Measurements from ENCODE around the gene AGAP2. TPM values are rescaled to one million over a fixed set of nuclear protein-coding genes. Genes with fewer than 3 reads are reported as not detected.

Gene AGAP2
- polyA plus RNA-seq, 2 of the 4 experiments (the other 2 are of a cell fraction): 0.26 to 0.45 TPM

GRCh38 chr12:57708296-57708695, 30.2 kb downstream of the AGAP2 start (continued):
- TF ChIP-seq ESRRA (IDR thresholded peaks at IDR 0.05; ENCODE audit: borderline replicate concordance, low read length): no peak
- TF ChIP-seq ZC3H11A (IDR thresholded peaks at IDR 0.05): no peak
- TF ChIP-seq CHD2 (IDR thresholded peaks at IDR 0.05; ENCODE audit: low read length, partially characterized antibody): no peak

GRCh38 chr12:57707250-57707649, 31.3 kb downstream of the AGAP2 start:
- DNase-seq (ENCODE audit: low read depth in 1 of 2, low spot score in 1 of 2): no peak
- ChIA-PET POLR2A (interaction anchor here (0.7 kb wide), 1 partner anchor 220 kb away, joined by 3 read pairs; the partner anchor contains the start of gene MARS1), CTCF (interaction anchor here (0.9 to 4.7 kb wide), 4 partner anchors 13 to 124 kb away, joined by 3 to 26 read pairs (median 5); partner anchors contain the start of genes B4GALNT1 and OS9)
- TF ChIP-seq CHD4 (IDR thresholded peaks at IDR 0.05; ENCODE audit: borderline replicate concordance): no peak
- TF ChIP-seq HEYL (CRISPR knock-in tag; IDR thresholded peaks at IDR 0.05): no peak
- TF ChIP-seq JUNB (IDR thresholded peaks at IDR 0.05): no peak
- peaks cover 8% of the 10 kb centered on the region; the same call in 1 of the 3 replicates for H3K9me3 ChIP-seq
- no peak overlapping the region for H3K27ac ChIP-seq
- WGBS (ENCODE audit: missing lambda C conversion rate): 85% methylated on average over 3 of the region's 3 CpGs
- no peak overlapping the region for H3K4me3 ChIP-seq
- H3K4me2 ChIP-seq: no peak overlapping the region
- FAIRE-seq: no peak
- no peaks in the 10 kb centered on the region for H3K4me1 ChIP-seq
- no peak for ATAC-seq

- FAIRE-seq (no peak), ATAC-seq (no peak), DNase-seq (ENCODE audit: low read depth in 1 of 2, low spot score in 1 of 2) (no peak)
- Histone ChIP-seq H3K9me3 (peaks cover 8% of the 10 kb centered on the region; the same call in 1 of the 3 replicates), H3K27ac (no peak overlapping the region), H3K4me3 (no peak overlapping the region), H3K4me2 (no peak overlapping the region), H3K4me1 (no peaks in the 10 kb centered on the region; the same call in 2 of the 3 replicates)
- CTCF ChIA-PET: interaction anchor here (0.9 kb wide), 1 partner anchor 98 kb away, joined by 4 read pairs; no protein-coding TSS in a partner anchor
- POLR2A ChIA-PET: no interaction called here
- no peak for TF ChIP-seq RAD21 (conservative IDR thresholded peaks at IDR 0.05 in 1 of 2, IDR thresholded peaks at IDR 0.05 in 1 of 2)
- TF ChIP-seq ELK1 (IDR thresholded peaks at IDR 0.05; ENCODE audit: low read depth, low read length): no peak
- no peak for TF ChIP-seq GATA3 (IDR thresholded peaks at IDR 0.05; ENCODE audit: borderline replicate concordance)
- 94% methylated on average over 2 of the region's 2 CpGs for WGBS (ENCODE audit: missing lambda C conversion rate)
Measured at GRCh38 chr12:57700317-57700716, 38.2 kb downstream of the AGAP2 start.

- Histone ChIP-seq H3K4me1 (peaks cover 6% of the 10 kb centered on the region; the same call in 2 of the 3 replicates), H3K27ac (no peak overlapping the region), H3K9me3 (peaks cover 4% of the 10 kb centered on the region; the same call in 1 of the 3 replicates), H3K4me2 (no peak overlapping the region), H3K4me3 (no peak overlapping the region)
- FAIRE-seq (no peak), DNase-seq (ENCODE audit: low read depth in 1 of 2, low spot score in 1 of 2) (no peak), ATAC-seq (no peak)
- ChIA-PET POLR2A (no interaction called here), CTCF (interaction anchor here (0.9 kb wide), 1 partner anchor 17 kb away, joined by 3 read pairs; no protein-coding TSS in a partner anchor)
- WGBS (ENCODE audit: missing lambda C conversion rate): 94% methylated on average over 3 of the region's 3 CpGs
- TF ChIP-seq KDM1A (IDR thresholded peaks at IDR 0.05; ENCODE audit: low read depth): no peak
- no peak for TF ChIP-seq MAX (IDR thresholded peaks at IDR 0.05)
- TF ChIP-seq EHF (CRISPR knock-in tag; IDR thresholded peaks at IDR 0.05): no peak
- no peak for TF ChIP-seq HDAC2 (IDR thresholded peaks at IDR 0.05)
Measured at GRCh38 chr12:57698414-57698813, 40.1 kb downstream of the AGAP2 start.

- TF ChIP-seq ZC3H11A (IDR thresholded peaks at IDR 0.05) (no peak), USF2 (IDR thresholded peaks at IDR 0.05) (no peak), TFCP2L1 (CRISPR knock-in tag; IDR thresholded peaks at IDR 0.05) (no peak), RAD21 (conservative IDR thresholded peaks at IDR 0.05 in 1 of 2, IDR thresholded peaks at IDR 0.05 in 1 of 2) (no peak), HEYL (CRISPR knock-in tag; IDR thresholded peaks at IDR 0.05) (no peak), HOXB5 (CRISPR knock-in tag; IDR thresholded peaks at IDR 0.05) (no peak), JUNB (IDR thresholded peaks at IDR 0.05) (no peak), MYC (IDR thresholded peaks at IDR 0.05; ENCODE audit: borderline replicate concordance, low read length) (no peak), HOXA7 (CRISPR knock-in tag; IDR thresholded peaks at IDR 0.05) (no peak), RARB (CRISPR knock-in tag; IDR thresholded peaks at IDR 0.05) (no peak), SREBF2 (IDR thresholded peaks at IDR 0.05) (no peak), FOSB (CRISPR knock-in tag; IDR thresholded peaks at IDR 0.05) (no peak), POLR2AphosphoS2 (conservative IDR thresholded peaks at IDR 0.05; ENCODE audit: low read length) (no peak), MAFK (IDR thresholded peaks at IDR 0.05; ENCODE audit: partially characterized antibody) (no peak), FOXS1 (CRISPR knock-in tag; IDR thresholded peaks at IDR 0.05) (no peak), NR3C1 (IDR thresholded peaks at IDR 0.05) (no peak), EHMT2 (IDR thresholded peaks at IDR 0.05; ENCODE audit: low read depth) (no peak)
- Histone ChIP-seq H3K4me2 (no peak overlapping the region), H3K4me1 (peaks cover 10% of the 10 kb centered on the region; the same call in 2 of the 3 replicates), H3K27ac (no peak overlapping the region), H3K4me3 (no peak overlapping the region), H3K9me3 (no peaks in the 10 kb centered on the region)
- CTCF ChIA-PET: no interaction called here
- no peak for DNase-seq (ENCODE audit: low read depth in 1 of 2, low spot score in 1 of 2)
- FAIRE-seq: no peak
- POLR2A ChIA-PET: no interaction called here
- ATAC-seq: no peak
- 100% methylated on average over 1 of the region's 1 CpG for WGBS (ENCODE audit: missing lambda C conversion rate)
Measured at GRCh38 chr12:57697076-57697475, 41.5 kb downstream of the AGAP2 start.
